GM21786 (cell line): ENCODE data around the gene POLA1.
"Not testable (repeated sequence)": the region's sequence is repeated elsewhere in the genome, so short reads cannot be mapped to it uniquely, and the experiment has no call there.

Source experiments
- ATAC-seq: cut with Tn5 transposase; IDR thresholded peaks from one replicate; pipeline ENCODE4 v1.9.1; 2021; ENCODE audit not compliant: unreplicated experiment

The POLA1 gene

GRCh38 chrX:24796204-24796603 lies 102.5 kb downstream of the POLA1 start:
- no peak for ATAC-seq

- ATAC-seq: no peak
These were observed 105.4 kb downstream of the POLA1 start for GRCh38 chrX:24799078-24799477.

GRCh38 chrX:24799565-24799964 lies 105.8 kb downstream of the POLA1 start:
- ATAC-seq: no peak

GRCh38 chrX:24805201-24805600 lies 111.5 kb downstream of the POLA1 start:
- ATAC-seq: no peak

- ATAC-seq: not testable (repeated sequence)
These were observed 126.1 kb downstream of the POLA1 start for GRCh38 chrX:24819807-24820206.

- ATAC-seq: no peak
These were observed 134.4 kb downstream of the POLA1 start for GRCh38 chrX:24828147-24828546.

GRCh38 chrX:24828600-24828999 lies 134.9 kb downstream of the POLA1 start:
- no peak for ATAC-seq

- ATAC-seq: no peak
These were observed 140.0 kb downstream of the POLA1 start for GRCh38 chrX:24833695-24834094.

GRCh38 chrX:24837966-24838365 lies 144.2 kb downstream of the POLA1 start:
- no peak for ATAC-seq

- ATAC-seq: no peak
These were observed 144.9 kb downstream of the POLA1 start for GRCh38 chrX:24838629-24839028.

- ATAC-seq: no peak
These were observed 145.6 kb downstream of the POLA1 start for GRCh38 chrX:24839331-24839730.

GRCh38 chrX:24842486-24842885 lies 148.8 kb downstream of the POLA1 start:
- no peak for ATAC-seq

- ATAC-seq: no peak
These were observed 152.9 kb downstream of the POLA1 start for GRCh38 chrX:24846550-24847150.

GRCh38 chrX:24851289-24851688 lies 157.6 kb downstream of the POLA1 start:
- no peak for ATAC-seq

- ATAC-seq: no peak
These were observed 158.1 kb downstream of the POLA1 start for GRCh38 chrX:24851780-24852179.

GRCh38 chrX:24858004-24858746 lies 164.5 kb downstream of the POLA1 start:
- ATAC-seq: no peak

- no peak for ATAC-seq
These were observed 165.6 kb downstream of the POLA1 start for GRCh38 chrX:24859211-24859841.

GRCh38 chrX:24860140-24860539 lies 166.4 kb downstream of the POLA1 start:
- ATAC-seq: no peak

GRCh38 chrX:24862343-24862742 lies 168.6 kb downstream of the POLA1 start:
- no peak for ATAC-seq

- ATAC-seq: not testable (repeated sequence)
These were observed 170.1 kb downstream of the POLA1 start for GRCh38 chrX:24863779-24864178.

- ATAC-seq: no peak
These were observed 176.4 kb downstream of the POLA1 start for GRCh38 chrX:24870143-24870542.

GRCh38 chrX:24874604-24875247 lies 181.0 kb downstream of the POLA1 start:
- no peak for ATAC-seq
